Upper lobe of right lung (tissue), 1 donor: ENCODE results near the gene CD40. TPM values are rescaled to one million over a fixed set of nuclear protein-coding genes. Genes with fewer than 3 reads are reported as not detected.

Source experiments
- ATAC-seq: fragments of 200-7000 bp; cut with Tn5 transposase; one replicate; pipeline ENCODE4 v1.9.1; 2020; ENCODE audit warnings: mild to moderate bottlenecking, moderate library complexity
- DNase-seq: peaks from one replicate; pipeline ENCODE4 v3.0.0-alpha.2; 2020
- H3K27ac ChIP-seq: fragments of 200-600 bp; one replicate; pipeline ENCODE4 v1.8.0; 2022
- H3K27me3 ChIP-seq: fragments of 200-600 bp; one replicate; pipeline ENCODE4 v1.8.0; 2022; ENCODE audit warnings: mild to moderate bottlenecking
- H3K36me3 ChIP-seq: fragments of 200-600 bp; one replicate; pipeline ENCODE4 v1.8.0; 2022
- H3K4me1 ChIP-seq: fragments of 200-600 bp; one replicate; pipeline ENCODE4 v1.8.0; 2022
- H3K4me3 ChIP-seq: fragments of 200-600 bp; one replicate; pipeline ENCODE4 v1.8.0; 2022; ENCODE audit warnings: mild to moderate bottlenecking
- H3K9me3 ChIP-seq: fragments of 200-600 bp; one replicate; pipeline ENCODE4 v1.8.0; 2022
- CTCF ChIP-seq: fragments of 200-600 bp; IDR thresholded peaks from one replicate; pipeline ENCODE4 v1.8.0; 2022; ENCODE audit warnings: antibody characterized with exemption
- intact Hi-C: fragments of 100-400 bp; cut with DNase I; formaldehyde crosslinking; loops from one replicate; pipeline ENCODE4 v1.11.0; 2022
- total RNA-seq: library from RNA; stranded (reverse); fragmentation: NEBNext Ultra II Directional; extraction: Animal tissue kit (Norgen Biotek cat#: 25700); gene quantifications from one replicate; pipeline ENCODE4 v1.2.1, GENCODE V29; 2021
- donor health status: DM: no; HTN: yes; CAD: no; lungs with severe emphysema.

Gene CD40
- total RNA-seq, 1 donor from 2014 or later = 36.8 TPM

- H3K36me3 ChIP-seq = no peaks in the 10 kb centered on the region
- H3K27me3 ChIP-seq = peaks cover 37% of the 10 kb centered on the region
- H3K4me1 ChIP-seq = no peaks in the 10 kb centered on the region
- no peak for TF ChIP-seq CTCF
- no peaks in the 10 kb centered on the region for H3K9me3 ChIP-seq
- H3K27ac ChIP-seq = no peak overlapping the region
- ATAC-seq (no peak), DNase-seq (no peak)
- H3K4me3 ChIP-seq = no peak overlapping the region
- intact Hi-C loops = no loop called here
These were observed 36.7 kb downstream of the CD40 start for GRCh38 chr20:46154796-46155195.

GRCh38 chr20:46156065-46156464 lies 38.0 kb downstream of the CD40 start:
- intact Hi-C loops = no loop called here
- Histone ChIP-seq H3K9me3 (no peaks in the 10 kb centered on the region), H3K27me3 (peaks cover 34% of the 10 kb centered on the region), H3K27ac (no peak overlapping the region), H3K4me1 (no peaks in the 10 kb centered on the region), H3K4me3 (no peak overlapping the region), H3K36me3 (no peaks in the 10 kb centered on the region)
- no peak for TF ChIP-seq CTCF
- DNase-seq = no peak
- no peak for ATAC-seq

- no peak for TF ChIP-seq CTCF
- Histone ChIP-seq H3K9me3 (no peaks in the 10 kb centered on the region), H3K27ac (no peak overlapping the region), H3K4me1 (no peaks in the 10 kb centered on the region), H3K36me3 (no peaks in the 10 kb centered on the region), H3K27me3 (peaks cover 39% of the 10 kb centered on the region), H3K4me3 (no peak overlapping the region)
- intact Hi-C loops = no loop called here
- ATAC-seq (no peak), DNase-seq (no peak)
These were observed 39.0 kb downstream of the CD40 start for GRCh38 chr20:46157076-46157592.

- Histone ChIP-seq H3K27ac (no peak overlapping the region), H3K9me3 (no peaks in the 10 kb centered on the region), H3K27me3 (peaks cover 34% of the 10 kb centered on the region), H3K36me3 (no peaks in the 10 kb centered on the region), H3K4me3 (no peak overlapping the region), H3K4me1 (no peaks in the 10 kb centered on the region)
- DNase-seq = no peak
- intact Hi-C loops = no loop called here
- ATAC-seq = no peak
- no peak for TF ChIP-seq CTCF
These were observed 39.5 kb downstream of the CD40 start for GRCh38 chr20:46157625-46158024.

GRCh38 chr20:46158476-46158987 lies 40.4 kb downstream of the CD40 start:
- intact Hi-C loops = no loop called here
- Histone ChIP-seq H3K4me1 (no peaks in the 10 kb centered on the region), H3K27me3 (peaks cover 27% of the 10 kb centered on the region), H3K36me3 (no peaks in the 10 kb centered on the region), H3K27ac (no peak overlapping the region), H3K9me3 (no peaks in the 10 kb centered on the region), H3K4me3 (no peak overlapping the region)
- no peak for TF ChIP-seq CTCF
- DNase-seq = no peak
- no peak for ATAC-seq
